CD14-positive monocyte (primary cell): Measurements from ENCODE around the gene GGTLC1. TPM values are rescaled to one million over a fixed set of nuclear protein-coding genes. Genes with fewer than 3 reads are reported as not detected.
A peak's percentile ranks its signal among the peaks of the same experiment; 100 is the strongest.
"Not testable (repeated sequence)": the region's sequence is repeated elsewhere in the genome, so short reads cannot be mapped to it uniquely, and the experiment has no call there.

Source experiments
- DNase-seq, 3 donors: peaks; one replicate each; pipeline ENCODE4 v3.0.0-alpha.2; 2011 to 2022
- H2AFZ ChIP-seq: 2 replicates; pipeline ENCODE4 v1.6.0; 2012; ENCODE audit warnings: mild to moderate bottlenecking, low read depth, low read length, inconsistent platforms; ENCODE audit not compliant: insufficient read depth, poor library complexity, severe bottlenecking
- H3K27ac ChIP-seq, 2 donors: 1 replicate in 1 of 2; 2 replicates in 1 of 2; pipeline ENCODE4 v1.5.1; 2012 to 2013; ENCODE audit warnings: low read length in 2 of 2, control low read depth in 1 of 2, inconsistent platforms in 1 of 2, low read depth in 1 of 2, mild to moderate bottlenecking in 1 of 2
- H3K27me3 ChIP-seq, 2 donors: one replicate each; pipeline versions ENCODE4 v1.6.0 to v1.6.1; 2011 to 2013; ENCODE audit warnings: low read length in 2 of 2; ENCODE audit not compliant: control insufficient read depth in 2 of 2, insufficient read depth in 2 of 2
- H3K36me3 ChIP-seq, 2 donors: replicated peaks in 1 of 2; 1 replicate in 1 of 2; 2 replicates in 1 of 2; pipeline versions ENCODE4 v1.5.1 to v1.6.1; 2012 to 2013; ENCODE audit warnings: low read length in 2 of 2, control low read depth in 1 of 2, inconsistent platforms in 1 of 2, mild to moderate bottlenecking in 1 of 2; ENCODE audit not compliant: insufficient read depth in 2 of 2, control insufficient read depth in 1 of 2
- H3K4me1 ChIP-seq, 2 donors: 1 replicate in 1 of 2; 2 replicates in 1 of 2; pipeline versions ENCODE4 v1.5.1 to v1.6.1; 2012 to 2013; ENCODE audit warnings: low read length in 2 of 2, control low read depth in 1 of 2, inconsistent platforms in 1 of 2, mild to moderate bottlenecking in 1 of 2, moderate library complexity in 1 of 2; ENCODE audit not compliant: insufficient read depth in 2 of 2, control insufficient read depth in 1 of 2
- H3K4me2 ChIP-seq: replicated peaks from 2 replicates; pipeline ENCODE3; 2012; ENCODE audit warnings: low read length, moderate library complexity, mild to moderate bottlenecking; ENCODE audit not compliant: poor library complexity, severe bottlenecking; ENCODE audit errors: extremely low read depth
- H3K4me3 ChIP-seq, 3 experiments: fragments of 200-600 bp in 1 of 3; sonication (generic) in 1 of 3; replicated peaks in 1 of 3; 1 replicate in 2 of 3; 2 replicates in 1 of 3; pipeline ENCODE4 v1.5.1; 2011 to 2013; ENCODE audit warnings: low read length in 3 of 3, mild to moderate bottlenecking in 3 of 3, control low read depth in 2 of 3, low read depth in 2 of 3, inconsistent platforms in 1 of 3, moderate library complexity in 1 of 3
- H3K79me2 ChIP-seq: 2 replicates; pipeline ENCODE4 v1.6.0; 2012; ENCODE audit warnings: mild to moderate bottlenecking, control low read depth, inconsistent platforms, low read length, moderate library complexity; ENCODE audit not compliant: insufficient read depth
- H3K9ac ChIP-seq: 2 replicates; pipeline ENCODE4 v1.6.0; 2017; ENCODE audit warnings: low read length, mild to moderate bottlenecking; ENCODE audit not compliant: insufficient read depth, poor library complexity, severe bottlenecking
- H3K9me3 ChIP-seq, 2 donors: replicated peaks in 1 of 2; 1 replicate in 1 of 2; 2 replicates in 1 of 2; pipeline versions ENCODE4 v1.5.1 to v1.6.1; 2012 to 2013; ENCODE audit warnings: low read length in 2 of 2, control low read depth in 1 of 2; ENCODE audit not compliant: control insufficient read depth in 1 of 2, insufficient read depth in 1 of 2
- H4K20me1 ChIP-seq: 2 replicates; pipeline ENCODE4 v1.6.0; 2012; ENCODE audit warnings: mild to moderate bottlenecking, low read length, control low read depth, moderate library complexity; ENCODE audit not compliant: insufficient read depth
- H3K27ac Mint-ChIP-seq, 7 donors: one replicate each; pipeline ENCODE4 v1.8.0; 2020; ENCODE audit warnings: mild to moderate bottlenecking in 7 of 7, mixed read lengths in 7 of 7, moderate library complexity in 6 of 7, inconsistent platforms in 2 of 7
- H3K27me3 Mint-ChIP-seq, 3 donors: one replicate each; pipeline ENCODE4 v1.8.0; 2021 to 2022; ENCODE audit warnings: low read depth in 3 of 3, mild to moderate bottlenecking in 3 of 3, mixed read lengths in 3 of 3, moderate library complexity in 3 of 3, inconsistent platforms in 1 of 3
- H3K36me3 Mint-ChIP-seq, 2 donors: one replicate each; pipeline ENCODE4 v1.8.0; 2020; ENCODE audit warnings: mixed read lengths in 2 of 2, inconsistent platforms in 1 of 2, mild to moderate bottlenecking in 1 of 2
- H3K4me1 Mint-ChIP-seq: one replicate; pipeline ENCODE4 v1.8.0; 2020; ENCODE audit warnings: mild to moderate bottlenecking, mixed read lengths
- H3K4me3 Mint-ChIP-seq, 2 donors: one replicate each; pipeline ENCODE4 v1.8.0; 2020; ENCODE audit warnings: mild to moderate bottlenecking in 2 of 2, mixed read lengths in 2 of 2, moderate library complexity in 1 of 2
- H3K9me3 Mint-ChIP-seq, 7 donors: one replicate each; pipeline ENCODE4 v1.8.0; 2020 to 2022; ENCODE audit warnings: mixed read lengths in 7 of 7, mild to moderate bottlenecking in 6 of 7, moderate library complexity in 6 of 7, inconsistent platforms in 2 of 7
- WGBS: methylation state at CpG from one replicate; pipeline ENCODE4 v1.1.5; 2013; ENCODE audit warnings: missing lambda C conversion rate; ENCODE audit not compliant: insufficient coverage; 5-methylcytosine and 5-hydroxymethylcytosine counted together
- intact Hi-C, 2 donors: fragments of 100-400 bp; cut with micrococcal nuclease; formaldehyde crosslinking; loops; one replicate each; pipeline versions ENCODE4 v1.15.0 to v1.15.1; 2023
- polyA plus RNA-seq, 3 donors: library from polyadenylated mRNA; depleted of rRNA in 1 of 3; unstranded in 2 of 3; stranded (reverse) in 1 of 3; fragments of 300-500 nt in 2 of 3; fragments of >200 nt in 1 of 3; fragmentation: Illumina TruSeq in 2 of 3; gene quantifications; 1 replicate in 2 of 3; 2 replicates in 1 of 3; pipeline ENCODE4 v1.2.3, GENCODE V29; 2012 to 2021

GGTLC1 gene
- polyA plus RNA-seq, 3 donors = not detected

GRCh38 chr20:23979899-23980811 lies 8.4 kb downstream of the GGTLC1 start:
- H3K79me2 ChIP-seq, H3K4me3 Mint-ChIP-seq, H3K4me3 ChIP-seq, H3K4me1 ChIP-seq, H2AFZ ChIP-seq, H3K27me3 ChIP-seq, intact Hi-C loops, DNase-seq, H3K4me2 ChIP-seq, H3K27ac ChIP-seq, H3K36me3 Mint-ChIP-seq, H3K4me1 Mint-ChIP-seq, H3K9me3 ChIP-seq, H3K9ac ChIP-seq, H3K27ac Mint-ChIP-seq, H3K27me3 Mint-ChIP-seq, H3K36me3 ChIP-seq, H4K20me1 ChIP-seq, H3K9me3 Mint-ChIP-seq: not testable (repeated sequence)
- 84% methylated on average over 12 of the region's 17 CpGs for WGBS

DNA sequence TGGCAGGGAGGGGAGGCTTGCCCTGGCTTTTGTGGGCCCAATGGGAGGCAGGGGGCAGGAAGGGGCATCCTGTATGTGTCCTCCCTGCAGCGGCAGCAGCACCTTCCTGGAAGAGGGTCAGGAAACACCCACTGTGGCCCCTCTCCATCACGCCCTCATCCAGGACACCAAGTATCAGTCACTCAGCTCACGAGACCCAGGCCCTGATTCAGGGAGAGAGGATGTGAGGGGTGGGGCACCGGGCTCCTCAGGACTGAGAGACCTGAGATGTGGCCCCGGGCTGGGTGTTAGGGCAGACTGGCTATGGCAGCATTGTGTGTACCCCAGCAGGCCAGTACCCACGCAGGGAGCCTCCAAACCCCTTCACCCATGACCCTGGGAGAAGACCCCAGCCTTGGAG lies 9.2 kb downstream of the GGTLC1 start:
- H3K9me3 ChIP-seq, intact Hi-C loops, H3K9me3 Mint-ChIP-seq, H3K4me2 ChIP-seq, H3K27ac ChIP-seq, H3K36me3 ChIP-seq, H3K27me3 ChIP-seq, H4K20me1 ChIP-seq, H3K36me3 Mint-ChIP-seq, DNase-seq, H3K79me2 ChIP-seq, H2AFZ ChIP-seq, H3K27ac Mint-ChIP-seq, H3K4me1 Mint-ChIP-seq, H3K27me3 Mint-ChIP-seq, H3K4me3 ChIP-seq, H3K4me3 Mint-ChIP-seq, H3K4me1 ChIP-seq, H3K9ac ChIP-seq: not testable (repeated sequence)
- WGBS = no CpG with 5 or more reads among the region's 6 CpGs

- H3K27me3 ChIP-seq, intact Hi-C loops, H3K4me1 ChIP-seq, DNase-seq, H3K4me3 Mint-ChIP-seq, H4K20me1 ChIP-seq, H2AFZ ChIP-seq, H3K27me3 Mint-ChIP-seq, H3K4me1 Mint-ChIP-seq, H3K79me2 ChIP-seq, H3K9me3 ChIP-seq, H3K9ac ChIP-seq, H3K4me3 ChIP-seq, H3K4me2 ChIP-seq, H3K27ac ChIP-seq, H3K36me3 Mint-ChIP-seq, H3K36me3 ChIP-seq, H3K9me3 Mint-ChIP-seq: not testable (repeated sequence)
- H3K27ac Mint-ChIP-seq = peak overlapping the region in 1 of 7 donors; percentile 22
- WGBS = no CpG with 5 or more reads among the region's 6 CpGs
Observed at GRCh38 chr20:23978457-23978856, 10.1 kb downstream of the GGTLC1 start.
